Measurements from ENCODE around the gene ABT1. TPM values are rescaled to one million over a fixed set of nuclear protein-coding genes. Genes with fewer than 3 reads are reported as not detected.

Gene ABT1
- total RNA-seq, 4 donors from 2014 or later: 11.9 to 17.6 (median 15.0) TPM

DNA sequence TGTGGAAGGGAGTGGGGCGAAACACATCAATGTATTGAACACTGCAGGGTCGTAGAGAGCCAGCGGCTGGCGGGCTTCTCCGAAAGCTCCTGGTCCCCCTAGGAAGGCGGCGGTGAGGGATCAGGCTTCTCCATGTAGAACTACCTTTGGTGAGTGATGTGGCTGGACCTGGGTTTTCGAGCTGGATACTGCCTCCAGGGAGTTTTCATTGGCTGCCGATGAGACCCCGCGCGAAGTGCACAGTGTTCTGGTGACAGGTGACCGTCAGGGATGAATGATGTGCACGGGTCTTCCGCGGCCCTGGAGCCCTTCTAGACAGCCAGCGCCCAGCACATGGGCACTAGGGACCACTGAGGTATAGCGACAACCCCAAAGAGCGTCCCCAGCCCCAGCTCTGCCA is 16.4 kb downstream of the ABT1 start:
- H3K27me3 ChIP-seq: peaks cover 6% of the 10 kb centered on the region

DNA sequence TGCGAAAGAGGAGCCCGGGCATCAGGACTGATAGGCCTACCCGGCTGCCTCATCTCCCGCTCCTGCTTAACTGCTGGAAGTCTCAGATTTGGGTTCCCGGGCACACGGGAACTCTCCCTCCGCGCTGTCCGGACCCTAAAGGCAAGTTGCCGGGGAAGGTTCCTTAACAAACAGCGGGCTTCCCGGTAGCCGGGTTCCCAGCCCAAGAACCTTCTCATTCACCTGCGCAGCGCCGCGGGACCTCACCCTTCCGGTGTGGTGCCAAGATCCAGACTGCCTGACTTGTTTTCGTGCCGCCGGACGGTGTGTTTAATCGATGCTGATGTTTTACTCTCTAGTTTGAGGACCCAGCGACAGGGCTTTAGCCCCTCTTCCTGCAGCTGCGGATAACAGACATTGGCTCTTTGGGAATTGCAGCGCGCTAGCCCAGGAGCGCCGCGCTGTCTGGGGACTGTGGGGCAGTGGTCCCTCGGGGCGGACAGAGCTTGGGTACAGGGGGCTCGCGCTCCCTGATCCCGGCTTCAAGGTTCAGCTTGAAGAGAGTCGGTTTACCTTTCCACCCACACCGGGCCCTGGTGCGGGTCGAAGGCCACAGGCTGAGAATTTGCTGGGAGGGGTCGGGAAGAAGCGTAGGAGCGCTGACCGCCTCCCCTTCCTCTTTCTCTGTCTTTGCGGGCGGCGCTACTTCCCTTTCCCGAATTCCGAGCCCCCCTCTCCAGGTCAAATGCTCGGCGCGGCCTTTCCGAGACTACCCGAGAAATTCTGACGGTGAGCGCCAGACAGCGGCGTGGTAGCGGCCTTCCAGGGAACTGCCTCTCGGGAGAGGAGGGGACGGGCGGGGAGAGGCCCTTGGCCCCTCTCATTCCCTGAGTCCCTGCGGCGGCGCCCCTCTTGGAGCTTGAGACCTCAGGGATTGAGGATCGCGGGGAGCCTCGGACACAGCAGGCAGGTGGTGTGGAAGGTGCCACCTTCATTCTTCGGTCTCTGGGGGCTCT is 17.2 kb downstream of the ABT1 start:
- 4% methylated on average over 19 to 56 of the region's 68 CpGs for WGBS, 2 donors
- H3K27ac ChIP-seq: no peak overlapping the region
- intact Hi-C loops (cut with DNase I): loop anchor here (10.0 kb wide), 1 partner anchor 471 kb away; no protein-coding TSS in a partner anchor

More for the DNA sequence above, 16.4 kb downstream of the ABT1 start:
- H3K36me3 ChIP-seq: no peaks in the 10 kb centered on the region
- no peak overlapping the region for H3K27ac ChIP-seq
- peaks cover 5 to 13% of the 10 kb centered on the region in 2 donors for H3K4me1 ChIP-seq
- H3K9me3 ChIP-seq: no peaks in the 10 kb centered on the region
- TF ChIP-seq, protein P1, sequence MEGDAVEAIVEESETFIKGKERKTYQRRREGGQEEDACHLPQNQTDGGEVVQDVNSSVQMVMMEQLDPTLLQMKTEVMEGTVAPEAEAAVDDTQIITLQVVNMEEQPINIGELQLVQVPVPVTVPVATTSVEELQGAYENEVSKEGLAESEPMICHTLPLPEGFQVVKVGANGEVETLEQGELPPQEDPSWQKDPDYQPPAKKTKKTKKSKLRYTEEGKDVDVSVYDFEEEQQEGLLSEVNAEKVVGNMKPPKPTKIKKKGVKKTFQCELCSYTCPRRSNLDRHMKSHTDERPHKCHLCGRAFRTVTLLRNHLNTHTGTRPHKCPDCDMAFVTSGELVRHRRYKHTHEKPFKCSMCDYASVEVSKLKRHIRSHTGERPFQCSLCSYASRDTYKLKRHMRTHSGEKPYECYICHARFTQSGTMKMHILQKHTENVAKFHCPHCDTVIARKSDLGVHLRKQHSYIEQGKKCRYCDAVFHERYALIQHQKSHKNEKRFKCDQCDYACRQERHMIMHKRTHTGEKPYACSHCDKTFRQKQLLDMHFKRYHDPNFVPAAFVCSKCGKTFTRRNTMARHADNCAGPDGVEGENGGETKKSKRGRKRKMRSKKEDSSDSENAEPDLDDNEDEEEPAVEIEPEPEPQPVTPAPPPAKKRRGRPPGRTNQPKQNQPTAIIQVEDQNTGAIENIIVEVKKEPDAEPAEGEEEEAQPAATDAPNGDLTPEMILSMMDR (IDR thresholded peaks at IDR 0.05): no peak
- no peak for TF ChIP-seq POLR2A (IDR thresholded peaks at IDR 0.05)
- DNase-seq: no peak
- H3K4me3 ChIP-seq (replicated peaks in 1 of 3): no peak overlapping the region
- intact Hi-C loops (cut with DNase I): loop anchor here (10.0 kb wide), 1 partner anchor 472 kb away; no protein-coding TSS in a partner anchor
- 26 to 33% methylated on average over 19 of the region's 19 CpGs for WGBS, 2 donors

DNA sequence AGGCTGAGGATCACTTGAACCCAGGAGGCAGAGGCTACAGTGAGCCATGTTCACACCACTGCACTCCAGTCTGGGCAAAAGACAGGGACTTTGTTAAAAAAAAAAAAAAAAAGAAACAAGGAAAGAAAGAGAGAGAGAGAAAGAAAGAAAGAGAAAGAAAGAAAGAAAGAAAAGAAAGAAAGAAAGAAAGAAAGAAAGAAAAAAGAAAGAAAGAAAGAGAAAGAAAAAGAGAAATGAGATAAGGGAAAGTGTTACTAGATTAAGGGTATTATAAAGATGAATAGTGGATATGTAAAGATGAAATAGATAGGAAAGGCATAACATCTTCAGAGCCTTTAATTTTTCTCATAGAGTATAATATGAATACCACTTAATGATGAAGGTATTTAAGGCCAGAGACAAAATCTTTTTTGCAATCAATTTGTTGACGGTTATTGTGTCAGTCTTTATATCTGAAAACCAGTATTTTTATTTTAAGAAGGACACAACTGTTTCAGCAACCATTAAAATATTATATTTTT is 26.6 kb downstream of the ABT1 start:
- Histone ChIP-seq H3K27me3 (no peaks in the 10 kb centered on the region), H3K9me3 (no peaks in the 10 kb centered on the region), H3K27ac (no peak overlapping the region), H3K36me3 (no peaks in the 10 kb centered on the region), H3K4me1 (no peaks in the 10 kb centered on the region), H3K4me3 (replicated peaks in 1 of 3) (no peak overlapping the region)
- no peak for DNase-seq
- no peak for TF ChIP-seq POLR2A (IDR thresholded peaks at IDR 0.05)
- TF ChIP-seq, protein P1 (IDR thresholded peaks at IDR 0.05): no peak
- intact Hi-C loops (cut with DNase I): no loop called here
- 94 to 97% methylated on average over 1 of the region's 1 CpG for WGBS, 2 donors

More for the DNA sequence above, 17.2 kb downstream of the ABT1 start:
- Histone ChIP-seq H3K9me3 (no peaks in the 10 kb centered on the region), H3K27me3 (peaks cover 6% of the 10 kb centered on the region), H3K36me3 (no peaks in the 10 kb centered on the region), H3K4me3 (replicated peaks in 1 of 3) (peak overlapping the region in 1 of 3 donors; percentile 6), H3K4me1 (peaks cover 5 to 13% of the 10 kb centered on the region in 2 donors)
- TF ChIP-seq, protein P1 (IDR thresholded peaks at IDR 0.05): no peak
- TF ChIP-seq POLR2A (IDR thresholded peaks at IDR 0.05): no peak
- peak in 1 of 2 donors; percentile 15 for DNase-seq

DNA sequence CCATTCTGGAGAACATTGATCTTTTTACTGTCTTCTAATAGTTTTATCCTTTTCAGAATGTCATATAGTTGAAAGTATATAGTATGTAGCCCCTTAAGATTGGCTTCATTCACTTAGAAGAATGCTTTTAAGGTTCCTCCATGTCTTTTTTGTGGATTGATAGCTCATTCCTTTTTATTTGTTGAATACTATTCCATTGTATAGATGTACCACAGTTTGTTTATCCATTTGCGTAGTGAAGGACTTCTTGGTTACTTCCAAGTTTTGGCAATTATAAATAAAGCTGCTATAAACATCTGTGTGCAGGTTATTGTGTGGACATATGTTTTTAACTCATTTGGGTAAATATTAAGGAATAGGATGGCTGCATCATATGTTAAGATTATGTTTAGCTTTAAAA is 27.8 kb downstream of the ABT1 start:
- H3K36me3 ChIP-seq: no peaks in the 10 kb centered on the region
- no peaks in the 10 kb centered on the region for H3K9me3 ChIP-seq
- no peak for TF ChIP-seq POLR2A (IDR thresholded peaks at IDR 0.05)
- TF ChIP-seq, protein P1 (IDR thresholded peaks at IDR 0.05): no peak
- H3K4me1 ChIP-seq: no peaks in the 10 kb centered on the region
- 96 to 100% methylated on average over 1 of the region's 1 CpG for WGBS, 2 donors
- H3K4me3 ChIP-seq (replicated peaks in 1 of 3): no peak overlapping the region
- intact Hi-C loops (cut with DNase I): no loop called here
- no peak overlapping the region for H3K27ac ChIP-seq
- H3K27me3 ChIP-seq: no peaks in the 10 kb centered on the region
- DNase-seq: no peak

DNA sequence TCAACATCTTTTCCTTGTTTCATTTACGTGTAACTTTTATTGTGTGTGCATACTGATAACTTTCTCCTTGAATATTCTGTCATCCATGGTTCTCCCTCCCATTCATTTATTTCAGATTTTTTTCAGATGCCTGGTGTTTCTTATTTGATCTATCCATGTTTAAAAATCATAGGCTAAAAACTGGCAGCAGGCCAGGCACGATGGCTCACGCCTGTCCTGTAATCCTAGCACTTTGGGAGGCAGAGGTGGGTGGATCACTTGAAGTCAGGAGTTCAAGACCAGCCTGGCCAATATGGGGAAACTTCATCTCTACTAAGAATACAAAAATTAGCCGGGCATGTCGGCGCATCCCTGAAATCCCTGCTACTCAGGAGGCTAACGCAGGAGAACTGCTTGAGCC is 31.1 kb downstream of the ABT1 start:
- no peak for DNase-seq
- no peaks in the 10 kb centered on the region for H3K36me3 ChIP-seq
- no peaks in the 10 kb centered on the region for H3K27me3 ChIP-seq
- H3K9me3 ChIP-seq: no peaks in the 10 kb centered on the region
- no peak for TF ChIP-seq POLR2A (IDR thresholded peaks at IDR 0.05)
- TF ChIP-seq, protein P1 (IDR thresholded peaks at IDR 0.05): no peak
- H3K4me3 ChIP-seq (replicated peaks in 1 of 3): no peak overlapping the region
- no peak overlapping the region for H3K27ac ChIP-seq
- H3K4me1 ChIP-seq: no peaks in the 10 kb centered on the region
- WGBS, 2 donors: 74 to 80% methylated on average over 7 of the region's 7 CpGs
- intact Hi-C loops (cut with DNase I): no loop called here
